22Rv1 (cell line): ENCODE data around the gene BEST1.

Source experiments
- ZFX ChIP-seq: fragments of 450-650 bp; IDR thresholded peaks from 2 replicates; pipeline ENCODE4 v1.6.1; 2017; ENCODE audit warnings: antibody characterized with exemption, borderline replicate concordance
- TF ChIP-seq, protein P1 (sequence below): fragments of 450-650 bp; IDR thresholded peaks from 2 replicates; pipeline ENCODE4 v1.5.1; 2017; ENCODE audit warnings: mild to moderate bottlenecking

DNA sequence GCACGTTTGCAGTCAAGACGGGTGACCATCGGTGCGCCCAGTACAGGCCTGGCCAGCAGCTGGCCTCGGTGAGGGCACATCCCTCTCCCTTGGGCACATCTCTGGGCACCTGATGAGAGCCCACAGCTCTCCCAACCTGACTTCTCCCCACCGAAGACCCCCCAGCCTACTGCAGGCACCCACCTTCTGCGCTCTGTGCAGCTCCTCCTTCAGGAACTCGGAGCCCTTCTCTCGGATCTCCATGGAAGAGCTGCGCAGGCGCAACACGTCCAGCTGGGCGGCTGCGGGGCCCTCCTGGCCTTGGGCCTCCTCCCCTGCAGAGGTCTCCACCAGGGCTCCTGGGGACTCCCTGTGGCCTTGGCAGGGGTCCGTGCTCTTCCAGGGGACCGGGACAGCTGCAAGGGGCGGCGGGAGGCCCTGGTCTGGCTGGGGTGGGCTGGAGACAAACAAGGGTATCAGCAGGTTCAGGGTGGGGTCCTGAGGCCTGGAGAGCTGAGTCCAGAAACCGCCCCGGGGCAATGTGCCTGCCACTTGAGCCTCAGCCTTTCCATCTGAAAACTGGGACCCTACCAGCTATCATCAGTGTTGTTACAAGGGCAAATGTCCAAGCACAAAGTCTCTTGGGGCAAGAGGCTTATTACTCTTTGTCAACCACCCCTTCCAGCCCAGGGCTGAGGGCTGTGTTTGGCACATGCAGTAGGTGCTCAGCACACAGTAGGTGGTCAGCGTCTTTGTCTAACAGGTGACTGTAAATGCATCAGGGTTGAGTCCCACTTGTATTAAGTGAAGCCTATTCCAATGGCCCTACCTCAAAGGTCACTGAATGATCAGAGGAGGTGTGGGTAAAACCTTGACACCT, 42.1 kb upstream of the BEST1 start:
- TF ChIP-seq, protein P1, sequence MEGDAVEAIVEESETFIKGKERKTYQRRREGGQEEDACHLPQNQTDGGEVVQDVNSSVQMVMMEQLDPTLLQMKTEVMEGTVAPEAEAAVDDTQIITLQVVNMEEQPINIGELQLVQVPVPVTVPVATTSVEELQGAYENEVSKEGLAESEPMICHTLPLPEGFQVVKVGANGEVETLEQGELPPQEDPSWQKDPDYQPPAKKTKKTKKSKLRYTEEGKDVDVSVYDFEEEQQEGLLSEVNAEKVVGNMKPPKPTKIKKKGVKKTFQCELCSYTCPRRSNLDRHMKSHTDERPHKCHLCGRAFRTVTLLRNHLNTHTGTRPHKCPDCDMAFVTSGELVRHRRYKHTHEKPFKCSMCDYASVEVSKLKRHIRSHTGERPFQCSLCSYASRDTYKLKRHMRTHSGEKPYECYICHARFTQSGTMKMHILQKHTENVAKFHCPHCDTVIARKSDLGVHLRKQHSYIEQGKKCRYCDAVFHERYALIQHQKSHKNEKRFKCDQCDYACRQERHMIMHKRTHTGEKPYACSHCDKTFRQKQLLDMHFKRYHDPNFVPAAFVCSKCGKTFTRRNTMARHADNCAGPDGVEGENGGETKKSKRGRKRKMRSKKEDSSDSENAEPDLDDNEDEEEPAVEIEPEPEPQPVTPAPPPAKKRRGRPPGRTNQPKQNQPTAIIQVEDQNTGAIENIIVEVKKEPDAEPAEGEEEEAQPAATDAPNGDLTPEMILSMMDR, result no peak
- TF ChIP-seq ZFX, result no peak
